SK-N-SH treated with all-trans-retinoic acid at 6 μM for 48 hours (cell line): ENCODE results near the gene GRIP1.

Experiments used
- ISL1 ChIP-seq: fragments of 250-450 bp; sonication (Bioruptor Pico); IDR thresholded peaks from 2 replicates; pipeline ENCODE4 v2.1.2; 2022; ENCODE audit warnings: mild to moderate bottlenecking, moderate library complexity
- ZFP3 ChIP-seq: fragments of 250-450 bp; sonication (Bioruptor Pico); IDR thresholded peaks from 2 replicates; pipeline ENCODE4 v1.5.0; 2020; ENCODE audit warnings: mild to moderate bottlenecking, moderate library complexity
- TF ChIP-seq, protein P1 (sequence below): fragments of 250-450 bp; sonication (Bioruptor Pico); IDR thresholded peaks from 2 replicates; pipeline ENCODE4 v1.8.0; 2020; ENCODE audit warnings: mild to moderate bottlenecking, moderate library complexity, borderline replicate concordance

- no peak for TF ChIP-seq ZFP3 (CRISPR knock-in tag)
- TF ChIP-seq, protein P1, sequence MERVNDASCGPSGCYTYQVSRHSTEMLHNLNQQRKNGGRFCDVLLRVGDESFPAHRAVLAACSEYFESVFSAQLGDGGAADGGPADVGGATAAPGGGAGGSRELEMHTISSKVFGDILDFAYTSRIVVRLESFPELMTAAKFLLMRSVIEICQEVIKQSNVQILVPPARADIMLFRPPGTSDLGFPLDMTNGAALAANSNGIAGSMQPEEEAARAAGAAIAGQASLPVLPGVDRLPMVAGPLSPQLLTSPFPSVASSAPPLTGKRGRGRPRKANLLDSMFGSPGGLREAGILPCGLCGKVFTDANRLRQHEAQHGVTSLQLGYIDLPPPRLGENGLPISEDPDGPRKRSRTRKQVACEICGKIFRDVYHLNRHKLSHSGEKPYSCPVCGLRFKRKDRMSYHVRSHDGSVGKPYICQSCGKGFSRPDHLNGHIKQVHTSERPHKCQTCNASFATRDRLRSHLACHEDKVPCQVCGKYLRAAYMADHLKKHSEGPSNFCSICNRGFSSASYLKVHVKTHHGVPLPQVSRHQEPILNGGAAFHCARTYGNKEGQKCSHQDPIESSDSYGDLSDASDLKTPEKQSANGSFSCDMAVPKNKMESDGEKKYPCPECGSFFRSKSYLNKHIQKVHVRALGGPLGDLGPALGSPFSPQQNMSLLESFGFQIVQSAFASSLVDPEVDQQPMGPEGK (CRISPR knock-in tag), result no peak
- no peak for TF ChIP-seq ISL1 (CRISPR knock-in tag)
Observed at GRCh38 chr12:66640691-66641460, 38.0 kb downstream of the GRIP1 start.
